Measurements from ENCODE around the gene NECTIN2.
"Not testable (repeated sequence)": the region's sequence is repeated elsewhere in the genome, so short reads cannot be mapped to it uniquely, and the experiment has no call there.

Gene NECTIN2

GRCh38 chr19:44882619-44883397, 36.7 kb downstream of the NECTIN2 start:
- DNase-seq (ENCODE audit: low read depth in 2 of 3, low spot score in 2 of 3), result not testable (repeated sequence)

- DNase-seq (ENCODE audit: low read depth in 2 of 3, low spot score in 2 of 3), result no peak
Measured at GRCh38 chr19:44883922-44884321, 37.8 kb downstream of the NECTIN2 start.

GRCh38 chr19:44884566-44884965, 38.5 kb downstream of the NECTIN2 start:
- DNase-seq (ENCODE audit: low read depth in 2 of 3, low spot score in 2 of 3), result no peak

GRCh38 chr19:44886141-44886540, 40.0 kb downstream of the NECTIN2 start:
- DNase-seq (ENCODE audit: low read depth in 2 of 3, low spot score in 2 of 3), result no peak

GRCh38 chr19:44887648-44888047, 41.6 kb downstream of the NECTIN2 start:
- DNase-seq (ENCODE audit: low read depth in 2 of 3, low spot score in 2 of 3), result no peak

GRCh38 chr19:44888335-44888734, 42.2 kb downstream of the NECTIN2 start:
- not testable (repeated sequence) for DNase-seq (ENCODE audit: low read depth in 2 of 3, low spot score in 2 of 3)

- DNase-seq (ENCODE audit: low read depth in 2 of 3, low spot score in 2 of 3), result no peak
Measured at GRCh38 chr19:44889830-44890365, 43.8 kb downstream of the NECTIN2 start.

- peak in 2 of 3 experiments; percentile 99 to 100 for DNase-seq (ENCODE audit: low read depth in 2 of 3, low spot score in 2 of 3)
Measured at GRCh38 chr19:44890366-44891015, 44.4 kb downstream of the NECTIN2 start.

- peak in 1 of 3 experiments; percentile 97 for DNase-seq (ENCODE audit: low read depth in 2 of 3, low spot score in 2 of 3)
Measured at GRCh38 chr19:44891016-44891882, 45.2 kb downstream of the NECTIN2 start, which contains the start of gene TOMM40. Gene TOMM40 (plus strand): TSS chr19:44891254. CDS start chr19:44891416, 162 bp downstream.

GRCh38 chr19:44892932-44893331, 46.8 kb downstream of the NECTIN2 start:
- no peak for DNase-seq (ENCODE audit: low read depth in 2 of 3, low spot score in 2 of 3)

GRCh38 chr19:44893332-44894051, 47.4 kb downstream of the NECTIN2 start:
- no peak for DNase-seq (ENCODE audit: low read depth in 2 of 3, low spot score in 2 of 3)

GRCh38 chr19:44894052-44894400, 47.9 kb downstream of the NECTIN2 start:
- DNase-seq (ENCODE audit: low read depth in 2 of 3, low spot score in 2 of 3), result no peak

GRCh38 chr19:44894946-44895345, 48.8 kb downstream of the NECTIN2 start:
- DNase-seq (ENCODE audit: low read depth in 2 of 3, low spot score in 2 of 3), result no peak

- DNase-seq (ENCODE audit: low read depth in 2 of 3, low spot score in 2 of 3), result no peak
Measured at GRCh38 chr19:44897835-44898234, 51.7 kb downstream of the NECTIN2 start.

GRCh38 chr19:44900328-44901244, 54.5 kb downstream of the NECTIN2 start:
- DNase-seq (ENCODE audit: low read depth in 2 of 3, low spot score in 2 of 3), result no peak

- DNase-seq (ENCODE audit: low read depth in 2 of 3, low spot score in 2 of 3), result no peak
Measured at GRCh38 chr19:44903216-44903601, 57.1 kb downstream of the NECTIN2 start.

GRCh38 chr19:44903602-44904425, 57.7 kb downstream of the NECTIN2 start:
- peak; percentile 43 to 83 (median 76) for DNase-seq (ENCODE audit: low read depth in 2 of 3, low spot score in 2 of 3)

GRCh38 chr19:44904426-44904994, 58.4 kb downstream of the NECTIN2 start:
- no peak for DNase-seq (ENCODE audit: low read depth in 2 of 3, low spot score in 2 of 3)
